ENCODE results near the gene HAUS3.

- TF ChIP-seq, protein P1, sequence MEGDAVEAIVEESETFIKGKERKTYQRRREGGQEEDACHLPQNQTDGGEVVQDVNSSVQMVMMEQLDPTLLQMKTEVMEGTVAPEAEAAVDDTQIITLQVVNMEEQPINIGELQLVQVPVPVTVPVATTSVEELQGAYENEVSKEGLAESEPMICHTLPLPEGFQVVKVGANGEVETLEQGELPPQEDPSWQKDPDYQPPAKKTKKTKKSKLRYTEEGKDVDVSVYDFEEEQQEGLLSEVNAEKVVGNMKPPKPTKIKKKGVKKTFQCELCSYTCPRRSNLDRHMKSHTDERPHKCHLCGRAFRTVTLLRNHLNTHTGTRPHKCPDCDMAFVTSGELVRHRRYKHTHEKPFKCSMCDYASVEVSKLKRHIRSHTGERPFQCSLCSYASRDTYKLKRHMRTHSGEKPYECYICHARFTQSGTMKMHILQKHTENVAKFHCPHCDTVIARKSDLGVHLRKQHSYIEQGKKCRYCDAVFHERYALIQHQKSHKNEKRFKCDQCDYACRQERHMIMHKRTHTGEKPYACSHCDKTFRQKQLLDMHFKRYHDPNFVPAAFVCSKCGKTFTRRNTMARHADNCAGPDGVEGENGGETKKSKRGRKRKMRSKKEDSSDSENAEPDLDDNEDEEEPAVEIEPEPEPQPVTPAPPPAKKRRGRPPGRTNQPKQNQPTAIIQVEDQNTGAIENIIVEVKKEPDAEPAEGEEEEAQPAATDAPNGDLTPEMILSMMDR (IDR thresholded peaks at IDR 0.05; ENCODE audit: insufficient read depth, low read length, poor library complexity, severe bottlenecking): no peak
- TF ChIP-seq EZH2phosphoT487 (conservative IDR thresholded peaks at IDR 0.05; ENCODE audit: low read length): no peak
These were observed 11.5 kb upstream of the HAUS3 start for GRCh38 chr4:2253160-2254084.
